H54 (cell line): ENCODE data around the gene USP3.

Experiments used
- DNase-seq: peaks from one replicate; pipeline ENCODE4 v3.0.0; 2011; ENCODE audit warnings: low spot score, mixed read lengths; ENCODE audit not compliant: insufficient read length
- FAIRE-seq: peaks from 3 replicates; lab custom pipeline; 2011; peaks lifted over from hg19 to GRCh38; lab: Jason Lieb, UNC
- POLR2A ChIP-seq: IDR thresholded peaks from 2 replicates; pipeline ENCODE4 v1.6.1; 2011; ENCODE audit warnings: low read depth, mild to moderate bottlenecking, low read length

Gene USP3

DNA sequence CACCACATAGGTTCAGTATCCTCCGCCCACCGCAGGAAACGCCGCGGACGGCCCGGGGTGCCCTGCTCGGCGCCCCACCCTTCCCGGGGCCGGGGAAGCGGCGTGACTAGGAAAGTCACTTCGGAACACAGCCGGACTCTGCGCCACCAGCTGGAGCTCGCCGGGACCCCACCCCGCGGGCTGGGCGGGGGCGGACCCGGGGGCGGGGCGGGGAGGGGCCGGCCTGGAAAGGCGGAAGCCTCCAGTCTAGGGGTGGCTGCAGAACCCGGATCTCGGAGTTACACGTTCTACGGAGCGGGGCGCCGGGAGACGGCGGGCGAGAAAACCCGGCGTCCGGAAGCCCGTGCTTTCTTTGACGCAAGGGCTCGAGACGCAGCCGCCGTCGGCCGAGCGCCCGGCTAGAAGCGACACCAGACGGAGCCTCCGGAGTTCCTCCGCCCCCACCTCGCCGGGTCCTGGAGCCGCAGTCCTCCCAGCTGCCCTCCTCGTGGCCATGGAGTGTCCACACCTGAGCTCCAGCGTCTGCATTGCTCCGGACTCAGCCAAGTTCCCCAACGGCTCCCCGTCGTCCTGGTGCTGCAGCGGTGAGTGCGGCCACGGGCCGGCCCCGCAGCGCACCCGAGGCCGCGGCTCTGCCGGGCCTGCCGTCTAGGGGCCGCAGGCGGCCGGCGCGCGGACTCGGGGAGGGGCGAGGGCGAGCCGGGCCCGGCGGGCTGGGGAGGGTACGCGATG, at the start of gene USP3:
Gene USP3 (plus strand): TSS at position 347 of the 732 bp plus-strand sequence. CDS start 147 bp downstream, at position 494.
- peak; percentile 72 for TF ChIP-seq POLR2A
- no peak for DNase-seq
- FAIRE-seq = no peak

DNA sequence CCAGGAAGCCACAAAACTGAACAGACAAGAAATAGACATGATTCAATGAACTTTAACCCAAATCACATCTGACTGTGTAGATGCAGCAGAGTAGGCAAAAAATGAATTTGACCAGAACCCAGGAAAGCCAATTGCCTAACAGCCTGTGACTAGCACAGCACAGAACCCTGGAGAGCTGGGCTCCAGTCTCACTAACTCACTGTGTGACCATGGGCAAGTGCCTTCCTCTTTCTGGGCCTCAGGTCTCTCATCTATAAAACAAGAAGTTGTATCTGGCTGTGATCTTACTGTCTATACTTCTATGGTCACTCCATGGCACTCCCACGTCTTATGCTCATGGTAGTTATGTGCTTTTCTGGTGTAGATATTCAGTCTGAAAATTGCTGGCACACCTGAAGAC, 48.1 kb upstream of the USP3 start:
- DNase-seq (no peak), FAIRE-seq (no peak)
- no peak for TF ChIP-seq POLR2A

- TF ChIP-seq POLR2A = no peak
- DNase-seq (no peak), FAIRE-seq (no peak)
These were observed 47.0 kb upstream of the USP3 start for GRCh38 chr15:63457379-63457778.

DNA sequence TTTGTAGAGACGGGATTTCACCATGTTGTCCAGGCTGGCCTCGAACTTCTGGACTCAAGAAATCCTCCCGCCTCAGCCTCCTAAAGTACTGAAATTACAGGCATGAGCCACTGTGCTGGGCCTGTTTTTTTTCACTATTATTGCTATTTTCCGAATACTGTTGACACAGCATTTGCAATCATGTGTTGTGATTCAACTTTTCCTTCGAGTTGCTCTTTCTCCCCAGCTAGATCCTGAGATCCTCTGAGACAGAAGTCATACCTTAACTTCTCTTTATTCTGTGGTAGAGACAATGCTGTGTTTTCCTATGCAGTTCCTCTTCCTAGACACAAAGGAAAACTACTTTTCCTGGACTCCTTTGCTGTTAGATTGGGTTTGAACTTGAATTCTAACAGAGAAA, 46.4 kb upstream of the USP3 start:
- TF ChIP-seq POLR2A = no peak
- no peak for DNase-seq
- FAIRE-seq = no peak

GRCh38 chr15:63458794-63459395, 45.5 kb upstream of the USP3 start:
- no peak for TF ChIP-seq POLR2A
- DNase-seq = no peak
- FAIRE-seq = no peak

GRCh38 chr15:63460210-63461155, 43.9 kb upstream of the USP3 start:
- no peak for FAIRE-seq
- TF ChIP-seq POLR2A = no peak
- no peak for DNase-seq

DNA sequence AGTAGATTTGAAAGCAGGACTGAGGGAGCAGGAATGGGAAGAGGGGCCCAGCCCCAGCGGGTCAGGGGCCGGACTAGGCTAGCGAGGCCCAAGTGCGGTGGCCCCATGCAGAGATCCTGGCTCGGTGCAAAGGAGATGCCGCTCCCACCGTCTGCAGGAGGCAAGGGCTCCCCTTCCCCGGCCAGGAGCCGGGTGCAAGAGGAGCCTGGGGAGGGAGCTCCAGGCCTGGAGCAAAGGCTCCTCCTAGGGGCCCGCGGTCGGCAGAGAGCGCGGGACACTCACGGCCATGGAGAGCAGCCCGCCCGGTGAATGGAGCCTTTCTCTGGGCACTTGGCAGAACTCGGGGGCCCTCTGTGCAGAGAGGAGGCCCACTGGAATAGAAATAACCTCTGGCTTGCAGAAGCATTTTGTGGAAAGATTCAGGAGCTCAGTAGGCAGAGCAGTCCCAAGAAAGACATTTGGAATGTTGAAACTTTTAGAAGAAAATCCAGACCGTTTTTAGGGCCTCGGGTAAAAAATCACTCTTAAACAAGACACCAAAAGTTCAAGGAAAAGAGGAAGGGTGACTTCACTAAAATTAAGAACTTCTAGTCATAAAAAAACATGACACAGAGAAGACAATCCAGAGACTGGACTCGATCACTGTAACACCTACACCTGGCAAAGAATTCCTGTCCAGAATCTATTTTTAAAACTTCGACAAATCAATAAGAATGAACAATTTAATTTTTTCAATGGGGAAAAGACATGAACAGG, 43.0 kb upstream of the USP3 start:
- DNase-seq (no peak), FAIRE-seq (no peak)
- no peak for TF ChIP-seq POLR2A

GRCh38 chr15:63462088-63462487, 42.3 kb upstream of the USP3 start:
- TF ChIP-seq POLR2A = no peak
- DNase-seq (no peak), FAIRE-seq (no peak)

DNA sequence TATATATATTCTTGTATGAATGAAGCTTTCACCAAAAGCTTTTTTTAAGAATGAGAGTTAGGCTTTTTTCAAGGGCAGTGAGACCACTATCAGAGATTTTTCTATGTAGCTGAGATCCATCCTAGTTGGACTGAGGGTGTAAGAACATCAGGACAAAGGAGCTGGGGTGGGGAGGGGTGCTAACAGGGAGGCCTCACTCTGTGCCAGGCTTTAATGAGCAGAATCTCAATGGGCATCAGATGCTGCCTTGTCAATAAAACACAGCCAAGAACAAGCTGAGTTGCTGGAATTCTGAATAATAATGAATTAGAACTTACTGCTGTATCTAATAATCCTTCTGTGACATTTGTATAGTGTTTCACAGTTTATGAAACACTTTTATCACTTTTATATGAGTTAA, 41.4 kb upstream of the USP3 start:
- TF ChIP-seq POLR2A = no peak
- FAIRE-seq (no peak), DNase-seq (no peak)

DNA sequence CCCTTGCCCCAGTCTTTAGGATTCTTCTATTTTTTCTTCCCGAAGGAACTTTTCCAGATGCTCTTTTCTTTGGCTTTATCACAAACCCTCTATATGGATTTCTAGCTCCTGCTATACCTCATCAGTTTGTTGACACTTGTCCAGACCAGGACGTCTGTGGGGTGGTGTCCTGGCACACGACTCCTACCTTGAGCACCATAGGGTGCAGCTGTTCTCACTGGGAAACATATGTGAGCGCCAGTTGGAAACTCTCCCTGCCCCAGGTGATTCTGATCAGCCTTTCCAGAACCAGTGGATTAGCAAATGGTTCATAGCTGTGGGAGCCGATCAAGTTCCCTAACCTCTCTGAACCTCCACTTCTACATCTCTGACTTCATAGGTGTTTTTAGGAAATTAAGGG, 40.6 kb upstream of the USP3 start:
- DNase-seq (no peak), FAIRE-seq (no peak)
- no peak for TF ChIP-seq POLR2A

DNA sequence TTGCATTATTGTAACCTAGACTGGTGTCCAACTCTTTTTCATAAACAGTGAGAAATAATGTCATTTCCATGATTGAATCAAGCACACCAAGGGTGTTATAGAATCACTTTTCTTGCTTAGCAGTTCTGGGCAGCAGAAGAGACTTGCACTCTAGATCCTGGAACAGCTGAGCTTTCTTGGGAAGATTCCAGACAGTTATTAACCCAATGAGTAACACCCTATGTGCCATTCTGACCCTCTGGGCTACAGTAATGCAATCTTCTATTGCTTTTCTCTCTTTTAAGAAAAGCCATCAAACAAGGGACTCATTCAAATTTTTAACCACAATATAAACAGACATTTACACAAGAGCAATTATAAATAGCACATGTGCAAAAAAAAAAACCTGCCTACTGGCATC, 39.3 kb upstream of the USP3 start:
- FAIRE-seq (no peak), DNase-seq (no peak)
- no peak for TF ChIP-seq POLR2A

DNA sequence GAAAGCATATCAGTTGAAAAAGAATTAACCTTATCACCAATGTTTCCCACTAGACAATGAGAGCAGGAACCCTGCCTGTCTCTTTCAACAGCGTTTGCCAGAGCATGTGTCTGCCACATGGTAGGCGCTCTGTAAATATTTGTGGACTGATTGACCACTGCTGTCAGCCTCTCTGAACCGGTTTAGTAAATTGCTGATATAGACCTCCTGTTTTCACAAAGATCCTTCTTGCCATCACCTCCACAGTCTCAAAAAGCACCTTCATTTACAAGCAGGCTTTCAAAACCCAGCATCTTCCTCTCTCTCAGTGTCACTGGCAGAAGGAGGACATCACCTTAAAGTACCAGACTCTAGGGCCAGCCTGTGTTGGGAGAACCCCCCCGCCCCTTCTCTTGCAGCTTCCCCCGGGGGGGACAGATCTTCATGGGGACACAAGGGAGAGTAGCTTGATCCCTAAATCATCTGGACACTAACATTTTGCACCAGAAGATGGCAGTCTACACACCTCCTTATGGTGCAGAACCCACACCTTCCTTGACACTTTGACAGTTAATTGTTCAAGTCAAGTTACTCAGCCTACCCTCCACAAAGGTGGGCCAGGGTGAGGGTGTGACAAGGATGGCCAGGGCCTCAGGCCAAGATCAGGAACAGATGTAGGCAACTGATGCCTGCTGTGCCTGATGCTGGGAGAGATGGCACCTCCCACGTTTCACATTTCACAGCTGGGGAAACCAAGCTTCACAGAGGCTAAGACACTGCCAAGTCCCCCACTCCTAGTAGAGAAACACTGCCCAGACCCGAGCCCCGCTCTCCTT, 37.8 kb upstream of the USP3 start:
- TF ChIP-seq POLR2A = no peak
- FAIRE-seq (no peak), DNase-seq (peak; percentile 40)

GRCh38 chr15:63469190-63469589, 35.2 kb upstream of the USP3 start:
- FAIRE-seq (no peak), DNase-seq (no peak)
- no peak for TF ChIP-seq POLR2A
